HepG2 (cell line): Measurements from ENCODE around the gene STKLD1. TPM values are rescaled to one million over a fixed set of nuclear protein-coding genes. Genes with fewer than 3 reads are reported as not detected.

Experiments
- AGO2 ChIP-seq: fragments of 200-400 bp; formaldehyde crosslinking; optimal IDR thresholded peaks from 2 replicates; pipeline ENCODE3; 2017; ENCODE audit warnings: mild to moderate bottlenecking, low read depth, low read length, moderate library complexity
- AKAP8 ChIP-seq: sonication (generic); formaldehyde crosslinking; IDR thresholded peaks from 2 replicates; pipeline ENCODE4 v1.5.1; 2020; ENCODE audit warnings: mild to moderate bottlenecking, missing genetic modification reagents
- ELF1 ChIP-seq: sonication (generic); formaldehyde crosslinking; IDR thresholded peaks from 2 replicates; pipeline ENCODE4 v1.4.0; 2020; ENCODE audit warnings: missing genetic modification reagents
- JUND ChIP-seq: sonication (generic); formaldehyde crosslinking; IDR thresholded peaks from 2 replicates; pipeline ENCODE4 v1.8.0; 2022; ENCODE audit warnings: mild to moderate bottlenecking, missing genetic modification reagents
- MAFF ChIP-seq: IDR thresholded peaks from 2 replicates; pipeline ENCODE4 v1.6.1; 2011; ENCODE audit warnings: low read depth, low read length, improper control_type of control experiment
- MAZ ChIP-seq, 2 experiments: sonication (generic) in 1 of 2; formaldehyde crosslinking in 1 of 2; IDR thresholded peaks; 2 replicates each; pipeline versions ENCODE4 v1.5.0 to v1.6.1; 2012 to 2020; ENCODE audit warnings: low read depth in 2 of 2, mild to moderate bottlenecking in 2 of 2, borderline replicate concordance in 1 of 2, improper control_type of control experiment in 1 of 2, low read length in 1 of 2, missing genetic modification reagents in 1 of 2, moderate library complexity in 1 of 2
- NR2C2 ChIP-seq: sonication (generic); formaldehyde crosslinking; IDR thresholded peaks from 2 replicates; pipeline ENCODE4 v1.4.0; 2020; ENCODE audit warnings: missing genetic modification reagents, mild to moderate bottlenecking, moderate library complexity, borderline replicate concordance
- ONECUT2 ChIP-seq: sonication (generic); formaldehyde crosslinking; IDR thresholded peaks from 2 replicates; pipeline ENCODE4 v1.4.0; 2020; ENCODE audit warnings: missing genetic modification reagents
- SAP130 ChIP-seq: IDR thresholded peaks from 2 replicates; pipeline ENCODE4 v1.6.1; 2016; ENCODE audit warnings: low read depth
- SMYD3 ChIP-seq: sonication (generic); formaldehyde crosslinking; IDR thresholded peaks from 2 replicates; pipeline ENCODE4 v1.8.1; 2023; ENCODE audit warnings: mild to moderate bottlenecking, missing genetic modification reagents
- TP53 ChIP-seq: sonication (generic); formaldehyde crosslinking; conservative IDR thresholded peaks from 2 replicates; pipeline ENCODE4 v1.4.0; 2020; ENCODE audit warnings: missing genetic modification reagents
- ZNF101 ChIP-seq: sonication (generic); formaldehyde crosslinking; IDR thresholded peaks from 2 replicates; pipeline ENCODE4 v1.4.0; 2020; ENCODE audit warnings: mild to moderate bottlenecking, low read depth, missing genetic modification reagents, borderline replicate concordance
- ZNF207 ChIP-seq: fragments of 450-650 bp; IDR thresholded peaks from 2 replicates; pipeline ENCODE4 v1.6.1; 2016; ENCODE audit warnings: antibody characterized with exemption, borderline replicate concordance
- ZNF788 ChIP-seq: sonication (generic); formaldehyde crosslinking; IDR thresholded peaks from 2 replicates; pipeline ENCODE4 v1.5.0; 2020; ENCODE audit warnings: mild to moderate bottlenecking, missing genetic modification reagents, borderline replicate concordance
- polyA plus RNA-seq, 8 experiments: library from polyadenylated mRNA; depleted of rRNA in 3 of 8; stranded (reverse) in 7 of 8; unstranded in 1 of 8; fragments of >200 nt; fragmentation: Illumina TruSeq in 4 of 8; extraction: Trizol in 4 of 8; gene quantifications; 2 replicates each; pipeline versions ENCODE4 v1.2.1 to v1.2.3, GENCODE V29; 2011 to 2016; ENCODE audit warnings: low read depth in 4 of 8, missing spikeins in 1 of 8, mixed read lengths in 1 of 8; ENCODE audit not compliant: insufficient read depth in 1 of 8
- total RNA-seq, 5 experiments: library from RNA; depleted of rRNA; stranded (reverse); fragments of >200 nt; fragmentation: Illumina TruSeq; extraction: Trizol; gene quantifications; 2 replicates each; pipeline ENCODE4 v1.2.3, GENCODE V29; 2016; ENCODE audit warnings: low read depth in 1 of 5
- TF ChIP-seq, protein P1 (sequence below): sonication (generic); formaldehyde crosslinking; IDR thresholded peaks from 2 replicates; pipeline ENCODE4 v1.4.0; 2020; ENCODE audit warnings: missing genetic modification reagents, borderline replicate concordance
- TF ChIP-seq, protein P2 (sequence below): sonication (generic); formaldehyde crosslinking; IDR thresholded peaks from 2 replicates; pipeline ENCODE4 v1.4.0; 2020; ENCODE audit warnings: missing genetic modification reagents, low read depth, mild to moderate bottlenecking, borderline replicate concordance
- TF ChIP-seq, protein P3 (sequence below): sonication (generic); formaldehyde crosslinking; IDR thresholded peaks from 2 replicates; pipeline ENCODE4 v1.4.0; 2020; ENCODE audit warnings: missing genetic modification reagents, borderline replicate concordance
- TF ChIP-seq, protein P4 (sequence below): sonication (generic); formaldehyde crosslinking; IDR thresholded peaks from 2 replicates; pipeline ENCODE4 v1.4.0; 2020; ENCODE audit warnings: missing genetic modification reagents
- TF ChIP-seq, protein P5 (sequence below): sonication (generic); formaldehyde crosslinking; IDR thresholded peaks from 2 replicates; pipeline ENCODE4 v1.5.1; 2020; ENCODE audit warnings: missing genetic modification reagents, mild to moderate bottlenecking, borderline replicate concordance

Gene STKLD1
- total and polyA plus RNA-seq, 2 of the 13 experiments (the other 11 are each of a cell fraction or from before 2014, with no cell fraction given): 1.5 to 2.2 TPM

DNA sequence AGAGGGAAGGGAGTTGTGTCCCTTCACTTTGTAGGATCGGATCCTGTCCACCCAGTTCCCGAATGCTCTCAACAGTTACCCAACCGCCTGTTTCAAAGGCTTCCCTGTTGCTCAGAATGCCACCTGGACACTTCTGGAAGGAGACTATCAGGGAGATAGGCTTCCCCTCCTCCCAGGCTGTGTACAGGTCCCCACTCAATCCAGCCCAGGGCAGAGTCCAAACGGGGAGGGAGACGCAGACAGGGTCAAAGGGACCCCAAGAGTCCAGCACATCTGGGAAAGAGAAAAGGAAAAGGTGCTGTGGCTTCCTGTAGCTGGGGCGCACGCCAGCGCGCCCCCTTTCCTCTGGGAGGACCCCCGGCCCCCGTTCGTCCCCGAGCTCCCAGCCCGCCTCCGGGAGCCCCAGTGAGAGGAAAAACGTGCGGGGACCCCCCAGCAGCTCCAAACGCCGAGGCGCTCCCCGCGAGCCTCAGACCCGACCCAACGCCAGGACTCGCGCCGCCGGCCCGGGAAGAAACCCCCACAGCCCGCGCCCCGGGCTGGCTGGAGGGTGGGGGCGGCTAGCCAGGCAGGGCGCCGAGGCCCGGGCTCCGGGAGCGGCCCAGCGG, 946 bp upstream of the STKLD1 start (continued):
- TF ChIP-seq, protein P1, sequence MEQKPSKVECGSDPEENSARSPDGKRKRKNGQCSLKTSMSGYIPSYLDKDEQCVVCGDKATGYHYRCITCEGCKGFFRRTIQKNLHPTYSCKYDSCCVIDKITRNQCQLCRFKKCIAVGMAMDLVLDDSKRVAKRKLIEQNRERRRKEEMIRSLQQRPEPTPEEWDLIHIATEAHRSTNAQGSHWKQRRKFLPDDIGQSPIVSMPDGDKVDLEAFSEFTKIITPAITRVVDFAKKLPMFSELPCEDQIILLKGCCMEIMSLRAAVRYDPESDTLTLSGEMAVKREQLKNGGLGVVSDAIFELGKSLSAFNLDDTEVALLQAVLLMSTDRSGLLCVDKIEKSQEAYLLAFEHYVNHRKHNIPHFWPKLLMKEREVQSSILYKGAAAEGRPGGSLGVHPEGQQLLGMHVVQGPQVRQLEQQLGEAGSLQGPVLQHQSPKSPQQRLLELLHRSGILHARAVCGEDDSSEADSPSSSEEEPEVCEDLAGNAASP: 0 out of 2 replicates have a peak, but pooled peaks have one; percentile 22
- TF ChIP-seq NR2C2 (CRISPR knock-in tag): peak; percentile 54; the same call in 1 of the 2 replicates
- peak; percentile 80 for TF ChIP-seq AGO2
- no peak for TF ChIP-seq MAFF
- TF ChIP-seq MAZ (IDR thresholded peaks at IDR 0.05; ENCODE audit: borderline replicate concordance, low read depth, low read length): no peak
- 0 out of 2 replicates have a peak, but pooled peaks have one; percentile 53 for TF ChIP-seq MAZ (CRISPR knock-in tag; IDR thresholded peaks at IDR 0.05; ENCODE audit: low read depth)
- TF ChIP-seq, protein P2, sequence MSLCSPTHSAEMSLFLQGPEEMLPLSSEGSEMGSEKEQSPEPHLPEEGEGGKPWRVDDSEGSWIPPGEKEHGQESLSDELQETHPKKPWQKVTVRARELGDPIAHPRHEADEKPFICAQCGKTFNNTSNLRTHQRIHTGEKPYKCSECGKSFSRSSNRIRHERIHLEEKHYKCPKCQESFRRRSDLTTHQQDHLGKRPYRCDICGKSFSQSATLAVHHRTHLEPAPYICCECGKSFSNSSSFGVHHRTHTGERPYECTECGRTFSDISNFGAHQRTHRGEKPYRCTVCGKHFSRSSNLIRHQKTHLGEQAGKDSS (CRISPR knock-in tag): no peak
- TF ChIP-seq, protein P3, sequence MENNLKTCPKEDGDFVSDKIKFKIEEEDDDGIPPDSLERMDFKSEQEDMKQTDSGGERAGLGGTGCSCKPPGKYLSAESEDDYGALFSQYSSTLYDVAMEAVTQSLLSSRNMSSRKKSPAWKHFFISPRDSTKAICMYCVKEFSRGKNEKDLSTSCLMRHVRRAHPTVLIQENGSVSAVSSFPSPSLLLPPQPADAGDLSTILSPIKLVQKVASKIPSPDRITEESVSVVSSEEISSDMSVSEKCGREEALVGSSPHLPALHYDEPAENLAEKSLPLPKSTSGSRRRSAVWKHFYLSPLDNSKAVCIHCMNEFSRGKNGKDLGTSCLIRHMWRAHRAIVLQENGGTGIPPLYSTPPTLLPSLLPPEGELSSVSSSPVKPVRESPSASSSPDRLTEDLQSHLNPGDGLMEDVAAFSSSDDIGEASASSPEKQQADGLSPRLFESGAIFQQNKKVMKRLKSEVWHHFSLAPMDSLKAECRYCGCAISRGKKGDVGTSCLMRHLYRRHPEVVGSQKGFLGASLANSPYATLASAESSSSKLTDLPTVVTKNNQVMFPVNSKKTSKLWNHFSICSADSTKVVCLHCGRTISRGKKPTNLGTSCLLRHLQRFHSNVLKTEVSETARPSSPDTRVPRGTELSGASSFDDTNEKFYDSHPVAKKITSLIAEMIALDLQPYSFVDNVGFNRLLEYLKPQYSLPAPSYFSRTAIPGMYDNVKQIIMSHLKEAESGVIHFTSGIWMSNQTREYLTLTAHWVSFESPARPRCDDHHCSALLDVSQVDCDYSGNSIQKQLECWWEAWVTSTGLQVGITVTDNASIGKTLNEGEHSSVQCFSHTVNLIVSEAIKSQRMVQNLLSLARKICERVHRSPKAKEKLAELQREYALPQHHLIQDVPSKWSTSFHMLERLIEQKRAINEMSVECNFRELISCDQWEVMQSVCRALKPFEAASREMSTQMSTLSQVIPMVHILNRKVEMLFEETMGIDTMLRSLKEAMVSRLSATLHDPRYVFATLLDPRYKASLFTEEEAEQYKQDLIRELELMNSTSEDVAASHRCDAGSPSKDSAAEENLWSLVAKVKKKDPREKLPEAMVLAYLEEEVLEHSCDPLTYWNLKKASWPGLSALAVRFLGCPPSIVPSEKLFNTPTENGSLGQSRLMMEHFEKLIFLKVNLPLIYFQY: no peak
- TF ChIP-seq ELF1 (CRISPR knock-in tag): peak; percentile 62; the same call in 1 of the 2 replicates
- no peak for TF ChIP-seq TP53 (CRISPR knock-in tag)
- TF ChIP-seq AKAP8 (CRISPR knock-in tag): no peak
- TF ChIP-seq ZNF788 (CRISPR knock-in tag): peak; percentile 51; the same call in 1 of the 2 replicates
- peak; percentile 70 for TF ChIP-seq SAP130
- no peak for TF ChIP-seq ZNF207
- no peak for TF ChIP-seq JUND (CRISPR knock-in tag)
- TF ChIP-seq, protein P4, sequence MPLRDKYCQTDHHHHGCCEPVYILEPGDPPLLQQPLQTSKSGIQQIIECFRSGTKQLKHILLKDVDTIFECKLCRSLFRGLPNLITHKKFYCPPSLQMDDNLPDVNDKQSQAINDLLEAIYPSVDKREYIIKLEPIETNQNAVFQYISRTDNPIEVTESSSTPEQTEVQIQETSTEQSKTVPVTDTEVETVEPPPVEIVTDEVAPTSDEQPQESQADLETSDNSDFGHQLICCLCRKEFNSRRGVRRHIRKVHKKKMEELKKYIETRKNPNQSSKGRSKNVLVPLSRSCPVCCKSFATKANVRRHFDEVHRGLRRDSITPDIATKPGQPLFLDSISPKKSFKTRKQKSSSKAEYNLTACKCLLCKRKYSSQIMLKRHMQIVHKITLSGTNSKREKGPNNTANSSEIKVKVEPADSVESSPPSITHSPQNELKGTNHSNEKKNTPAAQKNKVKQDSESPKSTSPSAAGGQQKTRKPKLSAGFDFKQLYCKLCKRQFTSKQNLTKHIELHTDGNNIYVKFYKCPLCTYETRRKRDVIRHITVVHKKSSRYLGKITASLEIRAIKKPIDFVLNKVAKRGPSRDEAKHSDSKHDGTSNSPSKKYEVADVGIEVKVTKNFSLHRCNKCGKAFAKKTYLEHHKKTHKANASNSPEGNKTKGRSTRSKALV (CRISPR knock-in tag): peak; percentile 64; the same call in 1 of the 2 replicates
- TF ChIP-seq ONECUT2: no peak
- TF ChIP-seq SMYD3 (CRISPR knock-in tag): no peak
- TF ChIP-seq ZNF101 (CRISPR knock-in tag): no peak
- TF ChIP-seq, protein P5, sequence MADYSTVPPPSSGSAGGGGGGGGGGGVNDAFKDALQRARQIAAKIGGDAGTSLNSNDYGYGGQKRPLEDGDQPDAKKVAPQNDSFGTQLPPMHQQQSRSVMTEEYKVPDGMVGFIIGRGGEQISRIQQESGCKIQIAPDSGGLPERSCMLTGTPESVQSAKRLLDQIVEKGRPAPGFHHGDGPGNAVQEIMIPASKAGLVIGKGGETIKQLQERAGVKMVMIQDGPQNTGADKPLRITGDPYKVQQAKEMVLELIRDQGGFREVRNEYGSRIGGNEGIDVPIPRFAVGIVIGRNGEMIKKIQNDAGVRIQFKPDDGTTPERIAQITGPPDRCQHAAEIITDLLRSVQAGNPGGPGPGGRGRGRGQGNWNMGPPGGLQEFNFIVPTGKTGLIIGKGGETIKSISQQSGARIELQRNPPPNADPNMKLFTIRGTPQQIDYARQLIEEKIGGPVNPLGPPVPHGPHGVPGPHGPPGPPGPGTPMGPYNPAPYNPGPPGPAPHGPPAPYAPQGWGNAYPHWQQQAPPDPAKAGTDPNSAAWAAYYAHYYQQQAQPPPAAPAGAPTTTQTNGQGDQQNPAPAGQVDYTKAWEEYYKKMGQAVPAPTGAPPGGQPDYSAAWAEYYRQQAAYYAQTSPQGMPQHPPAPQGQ: no peak
